HG03460 (cell line): Measurements from ENCODE around the gene KCNIP1.

Experiments
- ATAC-seq: cut with Tn5 transposase; IDR thresholded peaks from one replicate; pipeline ENCODE4 v1.9.1; 2021; ENCODE audit not compliant: unreplicated experiment

KCNIP1 gene

GRCh38 chr5:170697031-170697430, 193.2 kb downstream of the KCNIP1 start:
- no peak for ATAC-seq

DNA sequence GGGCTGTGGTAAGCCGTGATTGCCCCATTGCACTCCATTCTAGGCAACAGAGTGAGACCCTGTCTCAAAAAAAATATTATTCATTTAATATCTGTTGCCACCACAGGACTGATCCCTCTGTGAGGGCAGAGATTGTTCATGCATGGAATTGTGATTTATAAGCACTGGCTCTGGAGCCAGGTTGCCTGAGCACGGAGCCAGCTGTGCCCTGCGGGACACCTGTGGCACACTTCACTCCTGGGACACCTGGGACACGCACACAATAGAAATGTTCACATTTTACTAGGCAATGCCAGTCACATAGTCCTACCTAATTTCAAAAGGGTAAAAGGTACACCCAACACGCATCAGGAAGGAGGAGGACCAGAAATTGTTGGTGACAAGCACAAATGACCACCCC, 196.7 kb downstream of the KCNIP1 start:
- ATAC-seq, result no peak

GRCh38 chr5:170701334-170701733, 197.5 kb downstream of the KCNIP1 start:
- ATAC-seq, result no peak

- ATAC-seq, result no peak
Observed at GRCh38 chr5:170704417-170705192, 200.8 kb downstream of the KCNIP1 start.

- ATAC-seq, result no peak
Observed at GRCh38 chr5:170709640-170710039, 205.8 kb downstream of the KCNIP1 start.

- ATAC-seq, result no peak
Observed at GRCh38 chr5:170711300-170711699, 207.5 kb downstream of the KCNIP1 start.

DNA sequence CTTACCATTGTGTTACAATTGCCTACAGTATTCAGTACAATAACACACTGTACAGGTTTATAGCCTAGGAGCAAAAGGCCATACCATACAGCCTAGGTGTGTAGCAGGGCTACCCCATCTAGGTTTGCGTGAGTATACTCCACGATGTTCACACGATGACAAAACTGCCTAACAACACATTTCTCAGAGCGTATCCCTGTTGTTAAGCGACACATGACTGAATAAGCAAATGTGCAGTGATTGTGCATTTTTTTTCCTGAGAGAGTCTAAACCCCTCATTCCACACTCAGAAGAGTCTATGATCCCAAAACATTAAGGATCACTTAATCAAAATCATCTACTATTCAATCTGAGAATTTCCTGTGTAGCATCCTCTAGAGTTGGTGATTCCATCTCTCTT, 211.3 kb downstream of the KCNIP1 start:
- ATAC-seq, result no peak

- no peak for ATAC-seq
Observed at GRCh38 chr5:170716396-170716795, 212.6 kb downstream of the KCNIP1 start.

- ATAC-seq, result no peak
Observed at GRCh38 chr5:170719551-170719950, 215.7 kb downstream of the KCNIP1 start.

- no peak for ATAC-seq
Observed at GRCh38 chr5:170720179-170720578, 216.4 kb downstream of the KCNIP1 start.

DNA sequence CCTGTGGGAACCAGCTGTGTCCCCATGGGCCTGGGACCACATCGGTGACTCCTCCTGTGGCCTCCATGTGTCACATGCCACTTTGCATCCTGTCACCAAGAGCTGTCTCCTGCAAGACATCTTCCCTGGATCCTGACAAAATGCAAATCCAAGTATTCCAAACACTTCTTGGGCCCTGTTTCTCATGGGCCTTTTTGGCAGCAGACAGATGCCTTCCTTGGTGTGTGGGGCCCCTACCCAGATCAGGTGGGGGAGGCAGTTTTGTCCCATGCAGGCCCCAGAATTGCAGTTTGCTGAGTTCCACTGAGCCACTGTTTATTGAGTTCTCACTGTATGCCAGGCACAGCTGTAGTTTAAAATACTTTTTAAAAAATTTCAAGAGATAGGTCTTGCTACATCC, 217.2 kb downstream of the KCNIP1 start:
- ATAC-seq, result no peak

- ATAC-seq, result no peak
Observed at GRCh38 chr5:170721681-170722080, 217.9 kb downstream of the KCNIP1 start.

GRCh38 chr5:170722316-170722715, 218.5 kb downstream of the KCNIP1 start:
- no peak for ATAC-seq

DNA sequence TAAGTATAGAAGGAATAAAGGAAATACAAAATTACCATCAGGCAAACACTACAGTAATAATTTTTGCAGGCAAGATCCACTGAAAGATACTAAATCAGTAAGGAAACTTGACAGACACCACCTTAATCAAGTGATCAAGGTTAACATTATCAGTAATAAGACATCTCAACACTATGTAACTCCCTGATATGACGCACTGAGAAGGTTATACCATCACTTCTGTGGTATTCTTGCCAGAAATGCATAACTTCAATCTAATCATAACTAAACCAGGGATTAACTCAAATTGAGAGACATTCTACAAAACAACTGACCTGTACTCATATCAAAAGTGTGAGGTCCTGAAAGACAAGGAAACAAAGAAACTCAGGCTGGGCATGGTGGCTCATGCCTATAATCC, 227.2 kb downstream of the KCNIP1 start:
- no peak for ATAC-seq

DNA sequence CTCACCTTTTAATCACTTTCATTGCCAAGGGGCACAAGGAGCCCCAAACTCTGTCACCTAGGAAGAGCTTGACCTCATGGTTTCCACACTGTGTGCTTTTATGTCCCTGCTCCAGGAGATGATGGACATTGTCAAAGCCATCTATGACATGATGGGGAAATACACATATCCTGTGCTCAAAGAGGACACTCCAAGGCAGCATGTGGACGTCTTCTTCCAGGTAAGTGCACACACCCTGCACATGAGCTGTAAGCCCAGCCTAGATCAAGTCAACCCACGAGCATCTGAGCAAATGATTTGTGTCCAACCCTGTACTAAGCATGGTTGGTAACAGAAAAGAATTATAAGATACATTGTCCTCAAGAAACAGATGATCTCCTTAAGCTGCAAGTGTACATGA, 228.9 kb downstream of the KCNIP1 start:
- no peak for ATAC-seq

DNA sequence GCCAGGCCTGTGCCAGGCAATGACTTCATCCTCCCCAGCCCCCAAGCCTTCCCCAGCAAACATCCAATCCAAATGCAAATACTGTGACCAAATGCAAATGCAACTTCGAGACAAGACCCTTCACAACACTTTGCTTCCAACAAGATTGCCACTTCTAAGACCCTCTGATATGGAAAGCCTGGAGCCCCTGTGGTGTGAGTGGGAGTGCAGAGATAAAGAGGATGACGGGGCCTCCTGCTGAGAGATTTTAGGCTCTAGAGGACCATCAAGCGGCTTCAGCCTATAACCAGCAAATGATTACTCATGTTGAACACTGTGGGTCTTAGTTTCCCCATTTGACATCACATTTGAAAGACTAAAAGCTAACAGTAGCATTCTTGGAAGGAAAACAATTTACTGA, 233.1 kb downstream of the KCNIP1 start:
- ATAC-seq, result no peak

- no peak for ATAC-seq
Observed at GRCh38 chr5:170737591-170737990, 233.8 kb downstream of the KCNIP1 start.

DNA sequence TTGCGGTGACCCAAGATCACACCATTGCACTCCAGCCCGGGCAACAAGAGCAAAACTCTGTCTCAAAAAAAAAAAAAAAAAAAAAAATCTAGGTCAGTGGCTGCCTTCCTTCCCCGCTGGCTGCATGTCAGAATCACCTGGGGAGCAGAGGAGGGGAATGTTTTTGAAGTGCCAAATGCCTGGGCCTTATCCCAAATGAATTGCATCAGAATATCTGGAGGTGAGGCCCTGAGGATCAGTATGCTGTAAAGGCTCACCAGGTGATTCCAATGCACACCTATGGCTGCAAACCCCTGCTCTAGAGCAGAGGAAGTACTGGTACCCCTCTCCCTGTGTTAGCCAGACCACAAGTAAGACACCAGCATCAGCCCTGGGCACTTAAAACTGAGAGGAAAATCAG, 235.0 kb downstream of the KCNIP1 start:
- ATAC-seq, result no peak

- ATAC-seq, result no peak
Observed at GRCh38 chr5:170739446-170739845, 235.6 kb downstream of the KCNIP1 start.

- no peak for ATAC-seq
Observed at GRCh38 chr5:170740551-170741205, 236.9 kb downstream of the KCNIP1 start.

- no peak for ATAC-seq
Observed at GRCh38 chr5:170741801-170742200, 238.0 kb downstream of the KCNIP1 start.

- ATAC-seq, result no peak
Observed at GRCh38 chr5:170743876-170744212, 240.0 kb downstream of the KCNIP1 start.
